ENCODE measurements around the gene ATP10A.

GRCh38 chr15:25847051-25847450 is 16.1 kb downstream of the ATP10A start:
- TF ChIP-seq POLR2A (IDR thresholded peaks at IDR 0.05) (no peak), CTCF (IDR thresholded peaks at IDR 0.05) (no peak)

Data from adrenal gland (tissue), 5 donors.